SK-N-SH (cell line): ENCODE measurements around the gene THAP3.

Experiments
- EP300 ChIP-seq, 2 experiments: IDR thresholded peaks; 2 replicates each; pipeline versions ENCODE4 v1.4.0 to v1.6.1; 2012; ENCODE audit warnings: borderline replicate concordance in 1 of 2, low read depth in 1 of 2, low read length in 1 of 2
- FOXJ3 ChIP-seq: sonication (generic); formaldehyde crosslinking; IDR thresholded peaks from 2 replicates; pipeline ENCODE4 v1.5.1; 2020; ENCODE audit warnings: mild to moderate bottlenecking, missing genetic modification reagents
- JUND ChIP-seq: IDR thresholded peaks from 2 replicates; pipeline ENCODE4 v1.4.0; 2012
- POLR2AphosphoS5 ChIP-seq: IDR thresholded peaks from 2 replicates; pipeline ENCODE4 v1.6.1; 2012; ENCODE audit warnings: low read depth, low read length
- RAD21 ChIP-seq: IDR thresholded peaks from 2 replicates; pipeline ENCODE4 v1.6.1; 2012; ENCODE audit warnings: mild to moderate bottlenecking, low read length
- RFX5 ChIP-seq: IDR thresholded peaks from 2 replicates; pipeline ENCODE4 v1.6.1; 2012; ENCODE audit warnings: mild to moderate bottlenecking, improper control_type of control experiment, low read length
- TAF1 ChIP-seq: IDR thresholded peaks from 2 replicates; pipeline ENCODE4 v1.6.1; 2012; ENCODE audit warnings: low read depth, mild to moderate bottlenecking, low read length, moderate library complexity, borderline replicate concordance
- YY1 ChIP-seq: IDR thresholded peaks from 2 replicates; pipeline ENCODE4 v1.4.0; 2012; ENCODE audit warnings: low read depth, mild to moderate bottlenecking
- TF ChIP-seq, protein P1 (sequence below): IDR thresholded peaks from 2 replicates; pipeline ENCODE4 v1.6.1; 2012; ENCODE audit warnings: mild to moderate bottlenecking, low read depth, low read length, moderate library complexity
- TF ChIP-seq, protein P2 (sequence below): fragments of 200-600 bp; sonication (generic); IDR thresholded peaks from 2 replicates; pipeline ENCODE4 v1.6.1; 2017; ENCODE audit warnings: antibody characterized with exemption, mild to moderate bottlenecking, moderate library complexity
- TF ChIP-seq, protein P3 (sequence below): fragments of 150-350 bp; IDR thresholded peaks from 2 replicates; pipeline ENCODE4 v1.6.1; 2017; ENCODE audit warnings: antibody characterized with exemption, low read length, low read depth, borderline replicate concordance

GRCh38 chr1:6591644-6592043 lies 33.0 kb upstream of the THAP3 start:
- TF ChIP-seq, protein P1, sequence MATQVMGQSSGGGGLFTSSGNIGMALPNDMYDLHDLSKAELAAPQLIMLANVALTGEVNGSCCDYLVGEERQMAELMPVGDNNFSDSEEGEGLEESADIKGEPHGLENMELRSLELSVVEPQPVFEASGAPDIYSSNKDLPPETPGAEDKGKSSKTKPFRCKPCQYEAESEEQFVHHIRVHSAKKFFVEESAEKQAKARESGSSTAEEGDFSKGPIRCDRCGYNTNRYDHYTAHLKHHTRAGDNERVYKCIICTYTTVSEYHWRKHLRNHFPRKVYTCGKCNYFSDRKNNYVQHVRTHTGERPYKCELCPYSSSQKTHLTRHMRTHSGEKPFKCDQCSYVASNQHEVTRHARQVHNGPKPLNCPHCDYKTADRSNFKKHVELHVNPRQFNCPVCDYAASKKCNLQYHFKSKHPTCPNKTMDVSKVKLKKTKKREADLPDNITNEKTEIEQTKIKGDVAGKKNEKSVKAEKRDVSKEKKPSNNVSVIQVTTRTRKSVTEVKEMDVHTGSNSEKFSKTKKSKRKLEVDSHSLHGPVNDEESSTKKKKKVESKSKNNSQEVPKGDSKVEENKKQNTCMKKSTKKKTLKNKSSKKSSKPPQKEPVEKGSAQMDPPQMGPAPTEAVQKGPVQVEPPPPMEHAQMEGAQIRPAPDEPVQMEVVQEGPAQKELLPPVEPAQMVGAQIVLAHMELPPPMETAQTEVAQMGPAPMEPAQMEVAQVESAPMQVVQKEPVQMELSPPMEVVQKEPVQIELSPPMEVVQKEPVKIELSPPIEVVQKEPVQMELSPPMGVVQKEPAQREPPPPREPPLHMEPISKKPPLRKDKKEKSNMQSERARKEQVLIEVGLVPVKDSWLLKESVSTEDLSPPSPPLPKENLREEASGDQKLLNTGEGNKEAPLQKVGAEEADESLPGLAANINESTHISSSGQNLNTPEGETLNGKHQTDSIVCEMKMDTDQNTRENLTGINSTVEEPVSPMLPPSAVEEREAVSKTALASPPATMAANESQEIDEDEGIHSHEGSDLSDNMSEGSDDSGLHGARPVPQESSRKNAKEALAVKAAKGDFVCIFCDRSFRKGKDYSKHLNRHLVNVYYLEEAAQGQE, result no peak
- TF ChIP-seq, protein P2, sequence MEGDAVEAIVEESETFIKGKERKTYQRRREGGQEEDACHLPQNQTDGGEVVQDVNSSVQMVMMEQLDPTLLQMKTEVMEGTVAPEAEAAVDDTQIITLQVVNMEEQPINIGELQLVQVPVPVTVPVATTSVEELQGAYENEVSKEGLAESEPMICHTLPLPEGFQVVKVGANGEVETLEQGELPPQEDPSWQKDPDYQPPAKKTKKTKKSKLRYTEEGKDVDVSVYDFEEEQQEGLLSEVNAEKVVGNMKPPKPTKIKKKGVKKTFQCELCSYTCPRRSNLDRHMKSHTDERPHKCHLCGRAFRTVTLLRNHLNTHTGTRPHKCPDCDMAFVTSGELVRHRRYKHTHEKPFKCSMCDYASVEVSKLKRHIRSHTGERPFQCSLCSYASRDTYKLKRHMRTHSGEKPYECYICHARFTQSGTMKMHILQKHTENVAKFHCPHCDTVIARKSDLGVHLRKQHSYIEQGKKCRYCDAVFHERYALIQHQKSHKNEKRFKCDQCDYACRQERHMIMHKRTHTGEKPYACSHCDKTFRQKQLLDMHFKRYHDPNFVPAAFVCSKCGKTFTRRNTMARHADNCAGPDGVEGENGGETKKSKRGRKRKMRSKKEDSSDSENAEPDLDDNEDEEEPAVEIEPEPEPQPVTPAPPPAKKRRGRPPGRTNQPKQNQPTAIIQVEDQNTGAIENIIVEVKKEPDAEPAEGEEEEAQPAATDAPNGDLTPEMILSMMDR, result no peak
- TF ChIP-seq, protein P3, sequence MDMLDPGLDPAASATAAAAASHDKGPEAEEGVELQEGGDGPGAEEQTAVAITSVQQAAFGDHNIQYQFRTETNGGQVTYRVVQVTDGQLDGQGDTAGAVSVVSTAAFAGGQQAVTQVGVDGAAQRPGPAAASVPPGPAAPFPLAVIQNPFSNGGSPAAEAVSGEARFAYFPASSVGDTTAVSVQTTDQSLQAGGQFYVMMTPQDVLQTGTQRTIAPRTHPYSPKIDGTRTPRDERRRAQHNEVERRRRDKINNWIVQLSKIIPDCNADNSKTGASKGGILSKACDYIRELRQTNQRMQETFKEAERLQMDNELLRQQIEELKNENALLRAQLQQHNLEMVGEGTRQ, result no peak
- TF ChIP-seq FOXJ3 (CRISPR knock-in tag), result no peak
- no peak for TF ChIP-seq JUND
- TF ChIP-seq RFX5, result no peak
- TF ChIP-seq TAF1, result no peak
- no peak for TF ChIP-seq YY1
- no peak for TF ChIP-seq EP300 (IDR thresholded peaks at IDR 0.05; ENCODE audit: borderline replicate concordance in 1 of 2, low read depth in 1 of 2, low read length in 1 of 2)
- no peak for TF ChIP-seq POLR2AphosphoS5
- TF ChIP-seq RAD21, result no peak
